Omental fat pad (tissue), 4 donors: ENCODE data around the gene ADK. TPM values are rescaled to one million over a fixed set of nuclear protein-coding genes. Genes with fewer than 3 reads are reported as not detected.

Experiments used
- ATAC-seq: fragments of 150-250 bp; one replicate; pipeline ENCODE4 v1.9.1; 2016; ENCODE audit warnings: mild to moderate bottlenecking, moderate library complexity; ENCODE audit not compliant: low FRiP score
- DNase-seq: peaks from one replicate; pipeline ENCODE4 v3.0.0-alpha.2; 2019; ENCODE audit warnings: low spot score
- CTCF ChIP-seq, 3 donors: fragments of 450-650 bp; IDR thresholded peaks; one replicate each; pipeline ENCODE4 v1.5.1; 2016 to 2017; ENCODE audit warnings: antibody characterized with exemption in 3 of 3, mild to moderate bottlenecking in 3 of 3, moderate library complexity in 2 of 3
- total RNA-seq, 4 donors: library from RNA; depleted of rRNA; stranded (reverse); fragments of >200 nt; gene quantifications; one replicate each; pipeline ENCODE4 v1.1.0, GENCODE V29; 2016

ADK gene
- total RNA-seq, 4 donors from 2014 or later: 19.4 to 23.3 (median 22.0) TPM

GRCh38 chr10:74238031-74238431, 87.0 kb downstream of the ADK start:
- no peak for ATAC-seq
- DNase-seq: no peak
- TF ChIP-seq CTCF (IDR thresholded peaks at IDR 0.05): no peak

GRCh38 chr10:74238516-74238915, 87.5 kb downstream of the ADK start:
- TF ChIP-seq CTCF (IDR thresholded peaks at IDR 0.05): no peak
- DNase-seq (no peak), ATAC-seq (no peak)

- no peak for TF ChIP-seq CTCF (IDR thresholded peaks at IDR 0.05)
- ATAC-seq (no peak), DNase-seq (no peak)
Measured at GRCh38 chr10:74243067-74243466, 92.0 kb downstream of the ADK start.

DNA sequence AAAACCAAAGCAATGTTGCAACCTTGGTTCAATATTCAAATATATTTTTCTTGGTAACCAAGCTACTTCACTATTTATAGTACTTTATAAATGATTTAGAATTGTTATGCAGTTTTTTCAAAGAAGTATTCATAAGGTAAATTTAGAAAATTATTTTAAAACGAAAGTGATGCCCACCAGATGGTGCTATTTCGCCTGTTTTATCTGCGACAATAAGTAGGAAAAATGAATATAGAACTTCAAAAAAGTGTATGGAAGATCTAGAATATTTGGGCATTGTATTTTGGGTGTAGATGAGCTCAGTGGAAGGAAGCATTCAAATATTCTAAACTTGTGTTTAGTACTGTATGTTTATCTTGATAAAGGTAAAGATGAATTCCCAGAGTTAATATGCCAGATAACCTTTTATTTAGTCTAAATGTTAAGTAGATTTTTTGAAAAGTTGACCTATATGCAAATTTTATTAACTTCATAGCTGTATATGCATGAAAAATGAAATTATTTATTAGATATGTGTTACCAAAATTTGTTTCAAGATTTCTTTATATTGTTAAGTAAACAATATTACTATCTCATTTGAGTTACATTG, 93.2 kb downstream of the ADK start:
- TF ChIP-seq CTCF (IDR thresholded peaks at IDR 0.05): no peak
- DNase-seq: no peak
- ATAC-seq: no peak

- ATAC-seq: no peak
- no peak for DNase-seq
- no peak for TF ChIP-seq CTCF (IDR thresholded peaks at IDR 0.05)
Measured at GRCh38 chr10:74244807-74245206, 93.8 kb downstream of the ADK start.

- ATAC-seq (no peak), DNase-seq (no peak)
- TF ChIP-seq CTCF (IDR thresholded peaks at IDR 0.05): no peak
Measured at GRCh38 chr10:74246495-74246894, 95.5 kb downstream of the ADK start.

DNA sequence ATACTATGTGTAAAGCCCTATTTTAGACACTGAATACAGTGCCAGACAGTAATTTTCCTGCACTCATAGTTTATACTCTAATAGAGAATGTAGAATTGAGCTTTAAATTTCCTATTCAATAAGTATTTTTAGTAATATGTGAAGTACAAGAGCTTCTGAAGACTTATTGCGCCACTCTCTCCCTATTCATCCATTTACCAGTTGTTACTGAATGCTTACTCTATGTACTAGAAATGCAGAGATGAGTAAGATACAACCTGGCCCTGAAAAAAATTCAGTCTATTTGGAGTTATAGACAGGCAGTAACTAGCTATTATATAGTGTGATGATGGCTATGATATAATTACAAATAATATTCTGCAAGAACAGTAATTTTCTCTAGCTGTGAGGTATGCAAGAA, 98.8 kb downstream of the ADK start:
- ATAC-seq: no peak
- TF ChIP-seq CTCF (IDR thresholded peaks at IDR 0.05): no peak
- DNase-seq: no peak
